GM12892 (cell line): Measurements from ENCODE around the gene DAGLA.

Experiments
- POLR2A ChIP-seq: IDR thresholded peaks from 2 replicates; pipeline ENCODE4 v1.6.1; 2011; ENCODE audit warnings: low read depth, low read length, control low read depth
- POLR2AphosphoS5 ChIP-seq: IDR thresholded peaks from 2 replicates; pipeline ENCODE4 v1.6.1; 2011; ENCODE audit warnings: low read depth, low read length, control low read depth
- TAF1 ChIP-seq: IDR thresholded peaks from 2 replicates; pipeline ENCODE4 v1.6.1; 2011; ENCODE audit warnings: low read depth, mild to moderate bottlenecking, control low read depth, low read length, borderline replicate concordance

DNA sequence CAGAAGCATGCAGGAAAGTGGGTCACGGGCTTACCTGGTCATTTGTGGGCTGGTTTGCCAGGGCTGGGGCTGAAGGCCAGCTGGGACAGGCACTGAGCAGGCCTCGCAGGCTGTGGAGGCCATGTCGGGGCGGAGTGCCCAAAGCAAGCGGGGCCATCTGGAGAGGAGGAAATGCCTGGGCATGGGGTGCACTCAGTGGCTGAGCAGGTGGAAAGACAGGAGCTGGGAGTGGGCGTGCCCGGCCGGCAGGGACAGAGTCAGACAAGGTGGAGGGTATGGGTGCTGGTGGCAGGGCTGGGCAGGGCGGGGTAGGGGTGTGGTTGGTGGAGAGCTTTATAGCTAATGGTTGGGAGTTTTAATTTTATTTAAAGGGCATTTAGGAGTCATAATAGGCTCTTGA is 27.4 kb downstream of the DAGLA start:
- no peak for TF ChIP-seq POLR2AphosphoS5
- TF ChIP-seq POLR2A: no peak
- TF ChIP-seq TAF1: no peak
